OCI-LY7 (cell line): ENCODE results near the gene ERMP1. TPM values are rescaled to one million over a fixed set of nuclear protein-coding genes. Genes with fewer than 3 reads are reported as not detected.

Source experiments
- BruUV-seq: library from RNA; stranded (reverse); fragments of 400-500 nt; replicated peaks from 2 replicates; lab custom pipeline; 2021; lab: Mats Ljungman, UMichigan
- CTCF ChIA-PET: fragments of 300-600 bp; sonication (Branson Sonifier 250); formaldehyde crosslinking; loops from one replicate; lab custom pipeline; 2022; ENCODE audit warnings: antibody characterized with exemption; ENCODE audit not compliant: unreplicated experiment; lab: Charles Lee
- POLR2A ChIA-PET: fragments of 300-600 bp; sonication (Branson Sonifier 250); formaldehyde crosslinking; loops from one replicate; lab custom pipeline; 2022; ENCODE audit warnings: antibody characterized with exemption; lab: Charles Lee
- DNase-seq: peaks from one replicate; pipeline ENCODE4 v3.0.0-alpha.2; 2015; ENCODE audit warnings: low spot score
- H2AFZ ChIP-seq: fragments of 200-600 bp; sonication (generic), shearing (Covaris generic); 2 replicates; pipeline ENCODE4 v1.6.1; 2014; ENCODE audit warnings: mild to moderate bottlenecking, antibody characterized with exemption, low read length, moderate library complexity
- H3K27ac ChIP-seq: fragments of 200-600 bp; sonication (generic); 2 replicates; pipeline ENCODE4 v1.5.1; 2014; ENCODE audit warnings: mixed run types, low read depth, mild to moderate bottlenecking, moderate library complexity, low read length, inconsistent platforms; ENCODE audit not compliant: poor library complexity, severe bottlenecking
- H3K36me3 ChIP-seq: fragments of 200-600 bp; sonication (generic); 2 replicates; pipeline ENCODE4 v1.6.1; 2014; ENCODE audit warnings: mild to moderate bottlenecking, antibody characterized with exemption, low read length, moderate library complexity, mixed read lengths; ENCODE audit not compliant: insufficient read depth
- H3K4me1 ChIP-seq: fragments of 200-600 bp; sonication (generic); 2 replicates; pipeline ENCODE4 v1.5.1; 2014; ENCODE audit warnings: mild to moderate bottlenecking, low read length; ENCODE audit not compliant: insufficient read depth, poor library complexity, severe bottlenecking
- H3K4me2 ChIP-seq: fragments of 200-600 bp; sonication (generic); 2 replicates; pipeline ENCODE4 v1.6.1; 2014; ENCODE audit warnings: mild to moderate bottlenecking, low read length
- H3K4me3 ChIP-seq: fragments of 200-600 bp; sonication (generic); 2 replicates; pipeline ENCODE4 v1.5.1; 2014; ENCODE audit warnings: mild to moderate bottlenecking, low read depth, low read length; ENCODE audit not compliant: poor library complexity, severe bottlenecking
- H3K79me2 ChIP-seq: fragments of 200-600 bp; sonication (generic); 2 replicates; pipeline ENCODE4 v1.6.1; 2016; ENCODE audit warnings: low read depth, mild to moderate bottlenecking, low read length, moderate library complexity, mixed read lengths; ENCODE audit not compliant: insufficient read depth
- H3K9me2 ChIP-seq: fragments of 200-600 bp; sonication (generic); 2 replicates; pipeline ENCODE4 v1.6.1; 2016; ENCODE audit warnings: mild to moderate bottlenecking, low read length, mixed read lengths; ENCODE audit not compliant: insufficient read depth
- H3K9me3 ChIP-seq: fragments of 200-600 bp; sonication (generic); 2 replicates; pipeline ENCODE4 v1.6.1; 2014; ENCODE audit warnings: mild to moderate bottlenecking, mixed run types, low read length, mixed read lengths
- H4K20me1 ChIP-seq: fragments of 200-600 bp; sonication (generic); 2 replicates; pipeline ENCODE4 v1.6.1; 2014; ENCODE audit warnings: mild to moderate bottlenecking, antibody characterized with exemption, low read length, moderate library complexity, mixed read lengths; ENCODE audit not compliant: insufficient read depth
- CTCF ChIP-seq: fragments of 200-600 bp; sonication (generic); conservative IDR thresholded peaks from 2 replicates; pipeline ENCODE4 v1.5.1; 2014; ENCODE audit warnings: mild to moderate bottlenecking, antibody characterized with exemption, low read length, moderate library complexity, mixed read lengths
- EZH2phosphoT487 ChIP-seq: fragments of 200-600 bp; sonication (generic); IDR thresholded peaks from 2 replicates; pipeline ENCODE4 v1.6.1; 2018; ENCODE audit warnings: low read depth, borderline replicate concordance, mild to moderate bottlenecking, mixed run types, antibody characterized with exemption, low read length, moderate library complexity, mixed read lengths
- intact Hi-C: fragments of 100-400 bp; cut with micrococcal nuclease; formaldehyde crosslinking; loops from one replicate; pipeline ENCODE4 v1.10.0; 2022; ENCODE audit not compliant: unreplicated experiment
- total RNA-seq, 2 experiments: library from RNA; depleted of rRNA in 1 of 2; stranded (reverse); fragments of >200 nt in 1 of 2; shearing (Covaris generic) in 1 of 2; gene quantifications; 2 replicates each; pipeline ENCODE4 v1.2.3, GENCODE V29; 2014 to 2022

The ERMP1 gene
- total RNA-seq, 2 experiments from 2014 or later, result 7.9 to 14.6 TPM

- no TSS peak for BruUV-seq
Measured at GRCh38 chr9:5869315-5870019, 36.5 kb upstream of the ERMP1 start.

GRCh38 chr9:5868235-5868634 is 35.3 kb upstream of the ERMP1 start:
- Histone ChIP-seq H3K27ac (no peak overlapping the region), H3K4me3 (no peak overlapping the region), H3K36me3 (no peaks in the 10 kb centered on the region), H4K20me1 (no peaks in the 10 kb centered on the region), H3K9me2 (no peaks in the 10 kb centered on the region), H3K4me2 (no peak overlapping the region), H2AFZ (no peak overlapping the region), H3K79me2 (no peaks in the 10 kb centered on the region), H3K9me3 (no peaks in the 10 kb centered on the region), H3K4me1 (no peaks in the 10 kb centered on the region)
- CTCF ChIA-PET, result no interaction called here
- TF ChIP-seq CTCF, result no peak
- TF ChIP-seq EZH2phosphoT487, result no peak
- no TSS peak for BruUV-seq
- POLR2A ChIA-PET, result no interaction called here
- intact Hi-C loops, result no loop called here
- DNase-seq, result no peak

More at GRCh38 chr9:5869315-5870019, 36.5 kb upstream of the ERMP1 start:
- ChIA-PET POLR2A (no interaction called here), CTCF (no interaction called here)
- H3K79me2 ChIP-seq, result no peaks in the 10 kb centered on the region
- no peaks in the 10 kb centered on the region for H3K4me1 ChIP-seq
- no peaks in the 10 kb centered on the region for H4K20me1 ChIP-seq
- H3K4me3 ChIP-seq, result no peak overlapping the region
- no peak for TF ChIP-seq EZH2phosphoT487
- peak; percentile 83 for TF ChIP-seq CTCF
- no peak overlapping the region for H3K27ac ChIP-seq
- no peaks in the 10 kb centered on the region for H3K36me3 ChIP-seq
- H3K9me3 ChIP-seq, result no peaks in the 10 kb centered on the region
- no peaks in the 10 kb centered on the region for H3K9me2 ChIP-seq
- intact Hi-C loops, result no loop called here
- DNase-seq, result peak; percentile 46
- no peak overlapping the region for H3K4me2 ChIP-seq
- peak overlapping the region; percentile 55; the same call in 1 of the 2 replicates for H2AFZ ChIP-seq

- Histone ChIP-seq H4K20me1 (no peaks in the 10 kb centered on the region), H3K27ac (no peak overlapping the region), H3K36me3 (no peaks in the 10 kb centered on the region), H3K79me2 (no peaks in the 10 kb centered on the region), H3K4me1 (no peaks in the 10 kb centered on the region), H3K9me2 (no peaks in the 10 kb centered on the region), H2AFZ (no peak overlapping the region), H3K9me3 (no peaks in the 10 kb centered on the region), H3K4me2 (no peak overlapping the region), H3K4me3 (no peak overlapping the region)
- no peak for DNase-seq
- CTCF ChIA-PET, result no interaction called here
- intact Hi-C loops, result no loop called here
- TF ChIP-seq EZH2phosphoT487, result no peak
- no peak for TF ChIP-seq CTCF
- POLR2A ChIA-PET, result no interaction called here
- BruUV-seq, result no TSS peak
Measured at GRCh38 chr9:5866685-5867084, 33.8 kb upstream of the ERMP1 start.
